BJ (cell line): ENCODE measurements around the gene ARMC3. TPM values are rescaled to one million over a fixed set of nuclear protein-coding genes. Genes with fewer than 3 reads are reported as not detected.

ENCODE experiments used
- CTCF ChIA-PET: fragments of 350-600 bp; formaldehyde crosslinking; extraction: SDS; loops from one replicate; lab custom pipeline; 2021; ENCODE audit warnings: antibody characterized with exemption, inconsistent platforms; lab: Yijun Ruan, JAX
- POLR2A ChIA-PET: fragments of 300-600 bp; sonication (Branson Sonifier 250); formaldehyde crosslinking; extraction: SDS; loops from one replicate; lab custom pipeline; 2021; ENCODE audit warnings: antibody characterized with exemption; lab: Charles Lee
- DNase-seq: peaks from one replicate; pipeline ENCODE4 v3.0.0-alpha.2; 2011; ENCODE audit warnings: low read depth
- H3K27me3 ChIP-seq: 2 replicates; pipeline ENCODE4 v1.6.0; 2011; ENCODE audit warnings: low read length; ENCODE audit not compliant: control insufficient read depth, insufficient read depth
- H3K36me3 ChIP-seq: 2 replicates; pipeline ENCODE4 v1.5.1; 2011; ENCODE audit warnings: low read length; ENCODE audit not compliant: control insufficient read depth, insufficient read depth
- H3K4me3 ChIP-seq: 2 replicates; pipeline ENCODE4 v1.5.1; 2011; ENCODE audit warnings: low read depth, mild to moderate bottlenecking, control low read depth, low read length
- polyA plus RNA-seq: library from polyadenylated mRNA; depleted of rRNA; stranded (reverse); fragments of >200 nt; gene quantifications from 2 replicates; pipeline ENCODE4 v1.2.3, GENCODE V29; 2011
- TF ChIP-seq, protein P1 (sequence below): IDR thresholded peaks from 2 replicates; pipeline ENCODE4 v1.5.1; 2011; ENCODE audit warnings: low read depth, mild to moderate bottlenecking, control low read depth, inconsistent platforms, low read length, moderate library complexity; ENCODE audit not compliant: insufficient read depth

Gene ARMC3
- polyA plus RNA-seq, 1 experiment = not detected

DNA sequence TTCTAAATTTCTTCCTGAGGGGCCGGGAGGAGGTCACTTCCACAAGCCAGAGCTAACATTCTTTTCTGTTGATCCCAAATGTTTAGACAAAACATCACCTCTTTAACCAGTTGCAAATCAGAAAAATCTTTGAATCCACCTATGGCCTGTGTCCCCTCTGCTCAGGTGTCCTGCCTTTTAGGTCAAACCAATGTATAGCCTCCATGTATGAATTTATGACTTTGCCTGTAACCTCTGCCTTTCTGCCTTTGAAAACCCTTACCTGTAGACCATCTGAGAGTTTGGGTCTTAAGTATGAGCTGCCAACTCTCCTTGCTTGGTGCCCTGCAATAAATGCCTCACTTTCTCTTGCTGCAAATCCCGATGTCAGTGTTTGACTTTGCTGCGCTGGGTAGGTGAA lies 123.4 kb downstream of the ARMC3 start:
- H3K4me3 ChIP-seq = no peak overlapping the region
- no peaks in the 10 kb centered on the region for H3K27me3 ChIP-seq
- TF ChIP-seq, protein P1, sequence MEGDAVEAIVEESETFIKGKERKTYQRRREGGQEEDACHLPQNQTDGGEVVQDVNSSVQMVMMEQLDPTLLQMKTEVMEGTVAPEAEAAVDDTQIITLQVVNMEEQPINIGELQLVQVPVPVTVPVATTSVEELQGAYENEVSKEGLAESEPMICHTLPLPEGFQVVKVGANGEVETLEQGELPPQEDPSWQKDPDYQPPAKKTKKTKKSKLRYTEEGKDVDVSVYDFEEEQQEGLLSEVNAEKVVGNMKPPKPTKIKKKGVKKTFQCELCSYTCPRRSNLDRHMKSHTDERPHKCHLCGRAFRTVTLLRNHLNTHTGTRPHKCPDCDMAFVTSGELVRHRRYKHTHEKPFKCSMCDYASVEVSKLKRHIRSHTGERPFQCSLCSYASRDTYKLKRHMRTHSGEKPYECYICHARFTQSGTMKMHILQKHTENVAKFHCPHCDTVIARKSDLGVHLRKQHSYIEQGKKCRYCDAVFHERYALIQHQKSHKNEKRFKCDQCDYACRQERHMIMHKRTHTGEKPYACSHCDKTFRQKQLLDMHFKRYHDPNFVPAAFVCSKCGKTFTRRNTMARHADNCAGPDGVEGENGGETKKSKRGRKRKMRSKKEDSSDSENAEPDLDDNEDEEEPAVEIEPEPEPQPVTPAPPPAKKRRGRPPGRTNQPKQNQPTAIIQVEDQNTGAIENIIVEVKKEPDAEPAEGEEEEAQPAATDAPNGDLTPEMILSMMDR = no peak
- POLR2A ChIA-PET = no interaction called here
- DNase-seq = no peak
- CTCF ChIA-PET = interaction anchor here (0.8 kb wide), 1 partner anchor 17 kb away, joined by 3 read pairs; no protein-coding TSS in a partner anchor
- H3K36me3 ChIP-seq = no peaks in the 10 kb centered on the region

DNA sequence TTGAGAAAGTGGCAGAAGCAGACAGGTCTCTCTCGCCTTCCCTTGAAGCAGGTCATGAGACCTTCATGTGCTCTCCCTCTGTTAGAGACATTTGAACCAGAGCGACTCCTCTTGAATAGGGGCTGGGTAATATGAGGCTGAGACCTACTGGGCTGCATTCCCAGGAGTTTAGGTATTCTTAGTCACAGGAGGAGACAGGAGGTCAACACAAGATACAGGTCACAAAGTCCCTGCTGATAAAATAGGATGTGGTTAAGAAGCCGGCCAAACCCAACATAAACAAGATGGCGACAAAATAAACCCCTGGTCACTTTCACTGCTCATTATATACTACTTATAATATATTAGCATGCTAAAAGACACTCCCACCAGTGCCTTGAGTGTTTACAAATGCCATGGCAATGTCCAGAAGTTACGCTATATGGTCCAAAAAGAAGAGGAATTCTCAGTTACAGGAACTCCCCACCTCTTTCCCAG lies 124.0 kb downstream of the ARMC3 start:
- Histone ChIP-seq H3K36me3 (no peaks in the 10 kb centered on the region), H3K27me3 (no peaks in the 10 kb centered on the region), H3K4me3 (no peak overlapping the region)
- DNase-seq = no peak
- CTCF ChIA-PET = no interaction called here
- TF ChIP-seq, protein P1 = no peak
- POLR2A ChIA-PET = no interaction called here

GRCh38 chr10:23053036-23053435 lies 125.2 kb downstream of the ARMC3 start:
- no peak for DNase-seq
- no peak overlapping the region for H3K4me3 ChIP-seq
- TF ChIP-seq, protein P1 = no peak
- no peaks in the 10 kb centered on the region for H3K36me3 ChIP-seq
- H3K27me3 ChIP-seq = peaks cover 2% of the 10 kb centered on the region; the same call in 1 of the 2 replicates
- CTCF ChIA-PET = no interaction called here
- POLR2A ChIA-PET = no interaction called here

- TF ChIP-seq, protein P1 = no peak
- peaks cover 2% of the 10 kb centered on the region for H3K27me3 ChIP-seq
- CTCF ChIA-PET = no interaction called here
These were observed 127.8 kb downstream of the ARMC3 start for GRCh38 chr10:23055424-23056185.

GRCh38 chr10:23056186-23056579 lies 128.3 kb downstream of the ARMC3 start:
- peaks cover 2% of the 10 kb centered on the region for H3K27me3 ChIP-seq
- CTCF ChIA-PET = no interaction called here
- TF ChIP-seq, protein P1 = no peak
- DNase-seq = no peak
- no peak overlapping the region for H3K4me3 ChIP-seq
- POLR2A ChIA-PET = no interaction called here
- H3K36me3 ChIP-seq = no peaks in the 10 kb centered on the region

More at GRCh38 chr10:23055424-23056185, 127.8 kb downstream of the ARMC3 start:
- Histone ChIP-seq H3K36me3 (no peaks in the 10 kb centered on the region), H3K4me3 (no peak overlapping the region)
- DNase-seq = no peak
- POLR2A ChIA-PET = no interaction called here
